ENCODE results near the gene TNFRSF6B.
"Not testable (repeated sequence)": the region's sequence is repeated elsewhere in the genome, so short reads cannot be mapped to it uniquely, and the experiment has no call there.

The TNFRSF6B gene

GRCh38 chr20:63712191-63712590 lies 15.7 kb downstream of the TNFRSF6B start:
- no peak for DNase-seq

- no peak for DNase-seq
These were observed 18.4 kb downstream of the TNFRSF6B start for GRCh38 chr20:63714858-63715257.

- no peak for DNase-seq
These were observed 22.5 kb downstream of the TNFRSF6B start for GRCh38 chr20:63718996-63719395.

- DNase-seq = not testable (repeated sequence)
These were observed 26.6 kb downstream of the TNFRSF6B start for GRCh38 chr20:63722967-63723622.

GRCh38 chr20:63730189-63730733 lies 33.8 kb downstream of the TNFRSF6B start:
- not testable (repeated sequence) for DNase-seq

- no peak for DNase-seq
These were observed 35.0 kb downstream of the TNFRSF6B start for GRCh38 chr20:63731410-63731809.

GRCh38 chr20:63732118-63733095 lies 36.0 kb downstream of the TNFRSF6B start:
- DNase-seq = no peak

GRCh38 chr20:63733117-63733516 lies 36.7 kb downstream of the TNFRSF6B start:
- DNase-seq = no peak

- no peak for DNase-seq
These were observed 37.2 kb downstream of the TNFRSF6B start for GRCh38 chr20:63733579-63734081.

GRCh38 chr20:63734111-63734945 lies 37.9 kb downstream of the TNFRSF6B start:
- DNase-seq = no peak

GRCh38 chr20:63734946-63735858 lies 38.8 kb downstream of the TNFRSF6B start:
- DNase-seq = no peak

- no peak for DNase-seq
These were observed 39.6 kb downstream of the TNFRSF6B start, which contains the start of gene LIME1 for GRCh38 chr20:63735859-63736718. TSS of gene LIME1 (plus strand) at chr20:63736664. CDS start at chr20:63737550, 886 bp downstream.

- DNase-seq = no peak
These were observed 40.6 kb downstream of the TNFRSF6B start for GRCh38 chr20:63736893-63737694.

- no peak for DNase-seq
These were observed 41.2 kb downstream of the TNFRSF6B start for GRCh38 chr20:63737695-63737944.

- no peak for DNase-seq
These were observed 41.7 kb downstream of the TNFRSF6B start for GRCh38 chr20:63737945-63738686.

- DNase-seq = no peak
These were observed 42.3 kb downstream of the TNFRSF6B start for GRCh38 chr20:63738687-63739129.

- peak; percentile 38 for DNase-seq
These were observed 42.9 kb downstream of the TNFRSF6B start, which contains the start of gene SLC2A4RG for GRCh38 chr20:63739130-63740069. TSS of gene SLC2A4RG (plus strand) at chr20:63739776. CDS start at chr20:63739913, 137 bp downstream.

All from DMS79 treated with DMSO at 0.1 percent for 48 hours (cell line).